HepG2 (cell line): ENCODE measurements around the gene CDH19. TPM values are rescaled to one million over a fixed set of nuclear protein-coding genes. Genes with fewer than 3 reads are reported as not detected.

Experiments used
- ATAC-seq: fragments of 200-7000 bp; cut with Tn5 transposase; 3 replicates; pipeline ENCODE4 v1.9.1; 2020; ENCODE audit warnings: mild to moderate bottlenecking, moderate library complexity
- BruUV-seq: library from RNA; stranded (reverse); fragments of 400-500 nt; replicated peaks from 2 replicates; lab custom pipeline; 2021; lab: Mats Ljungman, UMichigan
- CTCF ChIA-PET: fragments of 300-600 bp; formaldehyde crosslinking; extraction: SDS; loops from one replicate; lab custom pipeline; 2021; ENCODE audit warnings: low total read pairs, inconsistent platforms, low intra/inter-chr PET ratio; lab: Yijun Ruan, JAX
- POLR2A ChIA-PET: fragments of 350-600 bp; sonication (Branson Sonifier 250); formaldehyde crosslinking; loops from one replicate; lab custom pipeline; 2020; ENCODE audit warnings: antibody characterized with exemption, inconsistent platforms; lab: Yijun Ruan, JAX
- DNase-seq: peaks from one replicate; pipeline ENCODE4 v3.0.0-alpha.2; 2015; ENCODE audit warnings: low spot score
- FAIRE-seq: peaks from 3 replicates; lab custom pipeline; 2011; peaks lifted over from hg19 to GRCh38; lab: Jason Lieb, UNC
- H2AFZ ChIP-seq: one replicate; pipeline ENCODE4 v1.6.1; 2011; ENCODE audit warnings: low read length, inconsistent platforms
- H3K27ac ChIP-seq: fragments of 300-600 bp; 3 replicates; pipeline ENCODE4 v1.8.0; 2011; ENCODE audit warnings: mixed run types, mild to moderate bottlenecking, mixed read lengths, low read length, inconsistent platforms; ENCODE audit not compliant: insufficient read depth; ENCODE audit errors: extremely low read length
- H3K27me3 ChIP-seq, 2 experiments: fragments of 200-600 bp in 1 of 2; 2 replicates in 1 of 2; 3 replicates in 1 of 2; pipeline versions ENCODE4 v1.6.0 to v1.8.0; 2011; ENCODE audit warnings: low read length in 2 of 2, mild to moderate bottlenecking in 2 of 2, moderate library complexity in 2 of 2, inconsistent platforms in 1 of 2; ENCODE audit not compliant: insufficient read depth in 2 of 2, control insufficient read depth in 1 of 2
- H3K36me3 ChIP-seq, 2 experiments: fragments of 200-600 bp in 1 of 2; replicated peaks in 1 of 2; 2 replicates in 1 of 2; 3 replicates in 1 of 2; pipeline versions ENCODE4 v1.5.1 to v1.8.0; 2011; ENCODE audit warnings: low read length in 2 of 2, inconsistent platforms in 1 of 2; ENCODE audit not compliant: insufficient read depth in 2 of 2, control insufficient read depth in 1 of 2
- H3K4me1 ChIP-seq: 2 replicates; pipeline ENCODE4 v1.5.1; 2012; ENCODE audit warnings: low read length, inconsistent platforms; ENCODE audit not compliant: insufficient read depth
- H3K4me2 ChIP-seq: 2 replicates; pipeline ENCODE4 v1.6.0; 2011; ENCODE audit warnings: low read depth, low read length, inconsistent platforms
- H3K4me3 ChIP-seq, 3 experiments: fragments of 200-600 bp in 1 of 3; sonication (generic), shearing (Covaris generic) in 1 of 3; replicated peaks in 1 of 3; 2 replicates each; pipeline ENCODE4 v1.5.1; 2011 to 2016; ENCODE audit warnings: low read length in 3 of 3, inconsistent platforms in 2 of 3, low read depth in 2 of 3, mild to moderate bottlenecking in 2 of 3, control low read depth in 1 of 3, mixed read lengths in 1 of 3; ENCODE audit not compliant: insufficient read depth in 1 of 3
- H3K79me2 ChIP-seq: one replicate; pipeline ENCODE4 v1.6.1; 2011; ENCODE audit warnings: low read length, inconsistent platforms; ENCODE audit not compliant: insufficient read depth
- H3K9ac ChIP-seq: 2 replicates; pipeline ENCODE4 v1.6.0; 2011; ENCODE audit warnings: mild to moderate bottlenecking, low read depth, low read length, inconsistent platforms; ENCODE audit not compliant: insufficient read depth
- H3K9me3 ChIP-seq: 2 replicates; pipeline ENCODE4 v1.5.1; 2012; ENCODE audit warnings: mild to moderate bottlenecking, low read length
- H4K20me1 ChIP-seq: 2 replicates; pipeline ENCODE4 v1.6.0; 2011; ENCODE audit warnings: inconsistent platforms, mild to moderate bottlenecking, low read length, moderate library complexity; ENCODE audit not compliant: insufficient read depth
- AHR ChIP-seq: IDR thresholded peaks from 2 replicates; pipeline ENCODE4 v1.6.1; 2018; ENCODE audit warnings: missing genetic modification reagents, missing compliant biosample characterization
- CEBPB ChIP-seq: IDR thresholded peaks from 2 replicates; pipeline ENCODE4 v1.6.1; 2011; ENCODE audit warnings: low read depth, low read length, improper control_type of control experiment, borderline replicate concordance
- CEBPG ChIP-seq: IDR thresholded peaks from 2 replicates; pipeline ENCODE4 v1.6.1; 2016
- NFE2 ChIP-seq: sonication (generic); formaldehyde crosslinking; IDR thresholded peaks from 2 replicates; pipeline ENCODE4 v1.4.0; 2020; ENCODE audit warnings: missing genetic modification reagents
- ZBTB7A ChIP-seq: sonication (generic); formaldehyde crosslinking; IDR thresholded peaks from 2 replicates; pipeline ENCODE4 v1.8.0; 2022; ENCODE audit warnings: mild to moderate bottlenecking, missing genetic modification reagents
- ZNF256 ChIP-seq: sonication (generic); formaldehyde crosslinking; conservative IDR thresholded peaks from 2 replicates; pipeline ENCODE4 v1.4.0; 2020; ENCODE audit warnings: missing genetic modification reagents
- ZNF547 ChIP-seq: sonication (generic); formaldehyde crosslinking; IDR thresholded peaks from 2 replicates; pipeline ENCODE4 v1.5.1; 2020; ENCODE audit warnings: mild to moderate bottlenecking, missing genetic modification reagents
- WGBS: methylation state at CpG from one replicate; pipeline ENCODE4 v1.1.6; 2017; ENCODE audit warnings: low lambda C conversion rate; 5-methylcytosine and 5-hydroxymethylcytosine counted together
- in situ Hi-C: cut with HindIII; loops from 2 replicates; pipeline ENCODE4 v1.10.0; 2017; ENCODE audit warnings: low pct_unique_long_range_greater_than_20kb; ENCODE audit not compliant: extremely low pct_ligation_motif_present
- intact Hi-C: fragments of 100-400 bp; cut with micrococcal nuclease; formaldehyde crosslinking; loops from one replicate; pipeline ENCODE4 v1.10.0; 2022; ENCODE audit not compliant: unreplicated experiment
- polyA plus RNA-seq, 8 experiments: library from polyadenylated mRNA; depleted of rRNA in 3 of 8; stranded (reverse) in 7 of 8; unstranded in 1 of 8; fragments of >200 nt; fragmentation: Illumina TruSeq in 4 of 8; extraction: Trizol in 4 of 8; gene quantifications; 2 replicates each; pipeline versions ENCODE4 v1.2.1 to v1.2.3, GENCODE V29; 2011 to 2016; ENCODE audit warnings: low read depth in 4 of 8, missing spikeins in 1 of 8, mixed read lengths in 1 of 8; ENCODE audit not compliant: insufficient read depth in 1 of 8
- total RNA-seq, 5 experiments: library from RNA; depleted of rRNA; stranded (reverse); fragments of >200 nt; fragmentation: Illumina TruSeq; extraction: Trizol; gene quantifications; 2 replicates each; pipeline ENCODE4 v1.2.3, GENCODE V29; 2016; ENCODE audit warnings: low read depth in 1 of 5
- TF ChIP-seq, protein P1 (sequence below): sonication (generic); formaldehyde crosslinking; IDR thresholded peaks from 2 replicates; pipeline ENCODE4; 2020; ENCODE audit warnings: missing genetic modification reagents, mild to moderate bottlenecking, borderline replicate concordance
- TF ChIP-seq, protein P2 (sequence below): sonication (generic); formaldehyde crosslinking; IDR thresholded peaks from 2 replicates; pipeline ENCODE4 v1.4.0; 2020; ENCODE audit warnings: missing genetic modification reagents, low read depth, mild to moderate bottlenecking, borderline replicate concordance

CDH19 gene
- total and polyA plus RNA-seq, 2 of the 13 experiments (the other 11 are each of a cell fraction or from before 2014, with no cell fraction given) = not detected

DNA sequence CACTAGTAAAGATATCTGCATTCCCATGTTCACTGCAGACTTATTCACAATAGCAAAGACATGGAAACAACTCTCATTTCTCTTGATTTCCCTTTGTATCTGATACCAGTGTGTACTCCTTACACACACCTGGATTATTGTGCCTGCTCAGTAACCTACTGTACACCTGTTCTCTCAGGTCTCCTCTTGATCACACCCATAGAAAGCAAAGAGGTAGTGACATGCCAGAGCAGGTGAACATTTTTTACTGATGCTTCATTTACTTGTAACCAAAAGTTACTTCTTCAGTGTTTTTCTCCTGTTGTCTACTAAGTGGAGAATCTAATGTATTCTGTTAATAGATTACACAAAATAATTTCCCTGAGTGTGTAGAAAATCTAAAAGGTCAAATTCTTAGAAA is 46.8 kb downstream of the CDH19 start (continued):
- TF ChIP-seq, protein P1, sequence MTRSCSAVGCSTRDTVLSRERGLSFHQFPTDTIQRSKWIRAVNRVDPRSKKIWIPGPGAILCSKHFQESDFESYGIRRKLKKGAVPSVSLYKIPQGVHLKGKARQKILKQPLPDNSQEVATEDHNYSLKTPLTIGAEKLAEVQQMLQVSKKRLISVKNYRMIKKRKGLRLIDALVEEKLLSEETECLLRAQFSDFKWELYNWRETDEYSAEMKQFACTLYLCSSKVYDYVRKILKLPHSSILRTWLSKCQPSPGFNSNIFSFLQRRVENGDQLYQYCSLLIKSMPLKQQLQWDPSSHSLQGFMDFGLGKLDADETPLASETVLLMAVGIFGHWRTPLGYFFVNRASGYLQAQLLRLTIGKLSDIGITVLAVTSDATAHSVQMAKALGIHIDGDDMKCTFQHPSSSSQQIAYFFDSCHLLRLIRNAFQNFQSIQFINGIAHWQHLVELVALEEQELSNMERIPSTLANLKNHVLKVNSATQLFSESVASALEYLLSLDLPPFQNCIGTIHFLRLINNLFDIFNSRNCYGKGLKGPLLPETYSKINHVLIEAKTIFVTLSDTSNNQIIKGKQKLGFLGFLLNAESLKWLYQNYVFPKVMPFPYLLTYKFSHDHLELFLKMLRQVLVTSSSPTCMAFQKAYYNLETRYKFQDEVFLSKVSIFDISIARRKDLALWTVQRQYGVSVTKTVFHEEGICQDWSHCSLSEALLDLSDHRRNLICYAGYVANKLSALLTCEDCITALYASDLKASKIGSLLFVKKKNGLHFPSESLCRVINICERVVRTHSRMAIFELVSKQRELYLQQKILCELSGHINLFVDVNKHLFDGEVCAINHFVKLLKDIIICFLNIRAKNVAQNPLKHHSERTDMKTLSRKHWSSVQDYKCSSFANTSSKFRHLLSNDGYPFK (CRISPR knock-in tag) = no peak

DNA sequence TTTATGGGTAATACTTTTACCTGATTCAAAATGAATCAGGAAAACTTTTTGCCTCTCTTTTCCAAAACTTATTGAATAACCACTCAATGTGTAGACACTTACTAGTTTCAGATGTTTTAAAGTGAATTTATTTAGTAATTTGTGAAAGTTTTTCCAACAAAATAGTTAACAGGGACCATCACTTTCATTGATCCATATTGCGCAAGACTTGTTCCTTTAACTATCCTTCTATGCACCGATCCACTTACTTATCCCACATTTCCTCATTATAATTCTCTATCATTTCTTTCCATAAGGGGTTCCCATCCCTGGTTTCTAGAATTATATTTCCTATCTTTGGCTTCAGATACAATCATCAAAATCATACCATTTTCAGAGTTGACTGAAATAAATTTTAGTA is 48.3 kb downstream of the CDH19 start:
- no peak for FAIRE-seq
- H3K4me3 ChIP-seq = no peak overlapping the region
- H4K20me1 ChIP-seq = no peaks in the 10 kb centered on the region
- in situ Hi-C loops = loop anchor here (25.0 kb wide), 1 partner anchor 632 kb away; no protein-coding TSS in a partner anchor
- no peaks in the 10 kb centered on the region for H3K4me1 ChIP-seq
- no peaks in the 10 kb centered on the region for H3K36me3 ChIP-seq
- H3K27me3 ChIP-seq = no peaks in the 10 kb centered on the region
- TF ChIP-seq CEBPG (0 out of 2 replicates have a peak, but pooled peaks have one; percentile 38), CEBPB (peak; percentile 90), ZBTB7A (CRISPR knock-in tag) (no peak), NFE2 (CRISPR knock-in tag) (no peak), ZNF256 (no peak), AHR (CRISPR knock-in tag) (no peak), ZNF547 (CRISPR knock-in tag) (no peak)
- TF ChIP-seq, protein P2, sequence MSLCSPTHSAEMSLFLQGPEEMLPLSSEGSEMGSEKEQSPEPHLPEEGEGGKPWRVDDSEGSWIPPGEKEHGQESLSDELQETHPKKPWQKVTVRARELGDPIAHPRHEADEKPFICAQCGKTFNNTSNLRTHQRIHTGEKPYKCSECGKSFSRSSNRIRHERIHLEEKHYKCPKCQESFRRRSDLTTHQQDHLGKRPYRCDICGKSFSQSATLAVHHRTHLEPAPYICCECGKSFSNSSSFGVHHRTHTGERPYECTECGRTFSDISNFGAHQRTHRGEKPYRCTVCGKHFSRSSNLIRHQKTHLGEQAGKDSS (CRISPR knock-in tag) = no peak
- TF ChIP-seq, all 625 proteins: peak for 2
- no TSS peak for BruUV-seq
- ChIA-PET POLR2A (no interaction called here), CTCF (no interaction called here)
- ATAC-seq = no peak
- no peak overlapping the region for H2AFZ ChIP-seq
- no peak overlapping the region for H3K4me2 ChIP-seq
- intact Hi-C loops = no loop called here
- no peak overlapping the region for H3K27ac ChIP-seq
- DNase-seq = no peak
- no peaks in the 10 kb centered on the region for H3K9me3 ChIP-seq
- WGBS = 52% methylated on average over 2 of the region's 2 CpGs
- no peak overlapping the region for H3K9ac ChIP-seq
- no peaks in the 10 kb centered on the region for H3K79me2 ChIP-seq
